Thoracic aorta (tissue), 2 donors: ENCODE measurements around the gene GNB4. TPM values are rescaled to one million over a fixed set of nuclear protein-coding genes. Genes with fewer than 3 reads are reported as not detected.

Experiments
- ATAC-seq: fragments of 150-250 bp; one replicate; pipeline ENCODE4 v1.8.0; 2017; ENCODE audit warnings: low read depth; ENCODE audit not compliant: insufficient number of reproducible peaks, low FRiP score
- DNase-seq: peaks from one replicate; pipeline ENCODE4 v3.0.0-alpha.2; 2020; ENCODE audit warnings: low spot score
- H3K27ac ChIP-seq, 2 donors: fragments of 200-600 bp; sonication (generic); 1 replicate in 1 of 2; 2 replicates in 1 of 2; pipeline ENCODE4 v1.5.1; 2016; ENCODE audit warnings: mild to moderate bottlenecking in 2 of 2, moderate library complexity in 2 of 2
- H3K27me3 ChIP-seq: fragments of 200-600 bp; sonication (generic); replicated peaks from 2 replicates; pipeline ENCODE4 v1.6.0; 2016; ENCODE audit warnings: mild to moderate bottlenecking; ENCODE audit not compliant: insufficient read depth
- H3K36me3 ChIP-seq: fragments of 200-600 bp; sonication (generic); one replicate; pipeline ENCODE4 v1.5.1; 2016
- H3K4me1 ChIP-seq, 2 donors: fragments of 200-600 bp; sonication (generic); 1 replicate in 1 of 2; 2 replicates in 1 of 2; pipeline versions ENCODE4 v1.5.1 to v1.6.0; 2016; ENCODE audit warnings: low read depth in 2 of 2, mild to moderate bottlenecking in 1 of 2; ENCODE audit not compliant: control insufficient read depth in 1 of 2
- H3K4me3 ChIP-seq: fragments of 200-600 bp; sonication (generic); 2 replicates; pipeline ENCODE4 v1.5.1; 2016; ENCODE audit warnings: mild to moderate bottlenecking
- H3K9me3 ChIP-seq: fragments of 200-600 bp; sonication (generic); 2 replicates; pipeline ENCODE4 v1.5.1; 2016
- CTCF ChIP-seq: fragments of 200-600 bp; sonication (generic); IDR thresholded peaks from one replicate; pipeline ENCODE4 v1.5.1; 2019; ENCODE audit warnings: antibody characterized with exemption
- total RNA-seq, 2 donors: library from RNA; depleted of rRNA; stranded (reverse); fragments of >200 nt; gene quantifications; one replicate each; pipeline versions ENCODE4 v1.1.0 to v1.2.3, GENCODE V29; 2016

GNB4 gene
- total RNA-seq, 2 donors from 2014 or later, result 66.2 to 66.7 TPM

GRCh38 chr3:179391906-179392305 is 59.4 kb downstream of the GNB4 start:
- TF ChIP-seq CTCF, result no peak
- ATAC-seq (no peak), DNase-seq (no peak)
- peak overlapping the region in 1 of 2 donors; percentile 9 for H3K27ac ChIP-seq
- H3K27me3 ChIP-seq, result no peaks in the 10 kb centered on the region
- H3K36me3 ChIP-seq, result peaks cover 22% of the 10 kb centered on the region
- H3K9me3 ChIP-seq, result no peaks in the 10 kb centered on the region
- peaks cover 0 to 7% of the 10 kb centered on the region in 2 donors for H3K4me1 ChIP-seq
- H3K4me3 ChIP-seq, result no peak overlapping the region

GRCh38 chr3:179376474-179376873 is 74.8 kb downstream of the GNB4 start:
- Histone ChIP-seq H3K9me3 (no peaks in the 10 kb centered on the region), H3K36me3 (peaks cover 24% of the 10 kb centered on the region)
- no peak for ATAC-seq

GRCh38 chr3:179375091-179375999 is 75.9 kb downstream of the GNB4 start:
- H3K27me3 ChIP-seq, result no peaks in the 10 kb centered on the region
- ATAC-seq (no peak), DNase-seq (no peak)
- H3K36me3 ChIP-seq, result peaks cover 24% of the 10 kb centered on the region
- no peak overlapping the region for H3K27ac ChIP-seq
- no peaks in the 10 kb centered on the region for H3K4me1 ChIP-seq
- no peaks in the 10 kb centered on the region for H3K9me3 ChIP-seq
- H3K4me3 ChIP-seq, result no peak overlapping the region
- TF ChIP-seq CTCF, result no peak

More at GRCh38 chr3:179376474-179376873, 74.8 kb downstream of the GNB4 start:
- no peak for DNase-seq
- H3K27me3 ChIP-seq, result no peaks in the 10 kb centered on the region
- H3K4me3 ChIP-seq, result no peak overlapping the region
- no peak overlapping the region for H3K27ac ChIP-seq
- TF ChIP-seq CTCF, result no peak
- H3K4me1 ChIP-seq, result no peaks in the 10 kb centered on the region

GRCh38 chr3:179373938-179374337 is 77.3 kb downstream of the GNB4 start:
- no peak for ATAC-seq
- no peaks in the 10 kb centered on the region for H3K27me3 ChIP-seq
- peaks cover 23% of the 10 kb centered on the region for H3K36me3 ChIP-seq
- H3K9me3 ChIP-seq, result no peaks in the 10 kb centered on the region
- no peak overlapping the region for H3K4me3 ChIP-seq
- H3K27ac ChIP-seq, result no peak overlapping the region
- no peak for TF ChIP-seq CTCF
- H3K4me1 ChIP-seq, result no peaks in the 10 kb centered on the region
- DNase-seq, result no peak

- Histone ChIP-seq H3K4me1 (no peaks in the 10 kb centered on the region), H3K4me3 (no peak overlapping the region), H3K27ac (no peak overlapping the region), H3K36me3 (peaks cover 27% of the 10 kb centered on the region), H3K27me3 (no peaks in the 10 kb centered on the region), H3K9me3 (no peaks in the 10 kb centered on the region)
- ATAC-seq, result no peak
- TF ChIP-seq CTCF, result no peak
- no peak for DNase-seq
These were observed 81.6 kb downstream of the GNB4 start for GRCh38 chr3:179369621-179370020.
